ENCODE measurements around the gene SCN3A.

SCN3A gene

DNA sequence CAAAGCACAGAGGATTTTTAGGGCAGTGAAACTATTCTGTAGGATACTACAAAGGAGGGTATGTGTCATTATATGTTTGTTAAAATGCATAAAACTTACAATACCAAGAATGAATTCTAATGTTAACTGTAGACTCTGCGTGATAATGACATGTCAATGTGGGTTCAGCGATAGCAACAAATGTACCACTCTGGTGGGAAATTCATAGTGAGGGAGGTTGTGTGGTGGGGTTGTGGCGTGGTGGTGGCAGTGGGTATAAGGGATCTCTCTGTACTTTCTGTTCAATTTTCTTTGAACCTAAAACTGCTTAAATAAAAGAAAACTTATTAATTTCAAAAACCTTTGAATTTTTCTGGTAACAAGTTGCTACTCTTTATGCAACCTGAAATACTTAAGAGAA is 149.2 kb downstream of the SCN3A start:
- H3K4me3 ChIP-seq (ENCODE audit: low read depth, low read length) = no peak overlapping the region
- TF ChIP-seq, protein P1, sequence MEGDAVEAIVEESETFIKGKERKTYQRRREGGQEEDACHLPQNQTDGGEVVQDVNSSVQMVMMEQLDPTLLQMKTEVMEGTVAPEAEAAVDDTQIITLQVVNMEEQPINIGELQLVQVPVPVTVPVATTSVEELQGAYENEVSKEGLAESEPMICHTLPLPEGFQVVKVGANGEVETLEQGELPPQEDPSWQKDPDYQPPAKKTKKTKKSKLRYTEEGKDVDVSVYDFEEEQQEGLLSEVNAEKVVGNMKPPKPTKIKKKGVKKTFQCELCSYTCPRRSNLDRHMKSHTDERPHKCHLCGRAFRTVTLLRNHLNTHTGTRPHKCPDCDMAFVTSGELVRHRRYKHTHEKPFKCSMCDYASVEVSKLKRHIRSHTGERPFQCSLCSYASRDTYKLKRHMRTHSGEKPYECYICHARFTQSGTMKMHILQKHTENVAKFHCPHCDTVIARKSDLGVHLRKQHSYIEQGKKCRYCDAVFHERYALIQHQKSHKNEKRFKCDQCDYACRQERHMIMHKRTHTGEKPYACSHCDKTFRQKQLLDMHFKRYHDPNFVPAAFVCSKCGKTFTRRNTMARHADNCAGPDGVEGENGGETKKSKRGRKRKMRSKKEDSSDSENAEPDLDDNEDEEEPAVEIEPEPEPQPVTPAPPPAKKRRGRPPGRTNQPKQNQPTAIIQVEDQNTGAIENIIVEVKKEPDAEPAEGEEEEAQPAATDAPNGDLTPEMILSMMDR (IDR thresholded peaks at IDR 0.05; ENCODE audit: low read depth, low read length) = no peak

DNA sequence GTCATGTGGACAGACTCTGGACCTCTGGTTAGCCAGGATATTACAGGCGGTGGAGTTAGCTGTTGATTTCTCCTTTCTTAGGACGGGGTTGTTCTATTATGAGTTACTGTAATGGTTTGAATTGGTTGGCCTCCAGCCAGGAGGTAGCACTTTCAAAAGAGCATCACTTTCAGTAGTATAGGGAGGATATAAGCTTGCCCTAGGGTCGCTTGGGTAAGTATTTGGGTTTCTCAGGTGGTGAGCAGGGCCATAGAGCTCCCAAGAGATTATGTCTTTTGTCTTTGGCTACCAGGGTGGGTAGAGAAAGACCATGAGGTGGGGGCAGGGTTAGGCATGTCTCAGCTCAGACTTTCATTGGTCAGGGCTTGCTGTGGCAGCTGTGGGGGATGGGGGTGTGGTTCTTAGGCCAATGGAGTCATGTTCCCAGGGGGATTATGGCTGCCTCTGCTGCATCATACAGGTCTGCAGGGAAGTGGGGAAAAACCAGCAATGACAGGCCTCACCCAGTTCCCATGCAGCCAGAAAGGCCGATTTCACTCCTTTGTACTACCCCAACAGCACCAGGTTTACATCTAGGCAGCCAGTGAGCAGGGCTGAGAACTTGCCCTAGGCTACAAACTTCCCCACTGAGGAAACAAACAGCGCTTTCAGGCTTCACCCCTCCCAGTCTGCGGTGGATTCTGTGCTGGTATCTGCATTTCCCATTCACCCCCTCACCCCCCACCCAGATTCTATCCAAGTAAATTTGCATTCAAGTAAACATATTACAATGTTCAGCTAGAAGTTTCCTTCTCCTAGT is 159.1 kb downstream of the SCN3A start:
- no peak overlapping the region for H3K4me3 ChIP-seq (ENCODE audit: low read depth, low read length)
- TF ChIP-seq, protein P1 (IDR thresholded peaks at IDR 0.05; ENCODE audit: low read depth, low read length) = no peak
